ENCODE data around the gene VPS33A. TPM values are rescaled to one million over a fixed set of nuclear protein-coding genes. Genes with fewer than 3 reads are reported as not detected.

VPS33A gene
- total and polyA plus RNA-seq, 2 of the 13 experiments (the other 11 are each of a cell fraction or from before 2014, with no cell fraction given), result 11.0 to 43.6 TPM

DNA sequence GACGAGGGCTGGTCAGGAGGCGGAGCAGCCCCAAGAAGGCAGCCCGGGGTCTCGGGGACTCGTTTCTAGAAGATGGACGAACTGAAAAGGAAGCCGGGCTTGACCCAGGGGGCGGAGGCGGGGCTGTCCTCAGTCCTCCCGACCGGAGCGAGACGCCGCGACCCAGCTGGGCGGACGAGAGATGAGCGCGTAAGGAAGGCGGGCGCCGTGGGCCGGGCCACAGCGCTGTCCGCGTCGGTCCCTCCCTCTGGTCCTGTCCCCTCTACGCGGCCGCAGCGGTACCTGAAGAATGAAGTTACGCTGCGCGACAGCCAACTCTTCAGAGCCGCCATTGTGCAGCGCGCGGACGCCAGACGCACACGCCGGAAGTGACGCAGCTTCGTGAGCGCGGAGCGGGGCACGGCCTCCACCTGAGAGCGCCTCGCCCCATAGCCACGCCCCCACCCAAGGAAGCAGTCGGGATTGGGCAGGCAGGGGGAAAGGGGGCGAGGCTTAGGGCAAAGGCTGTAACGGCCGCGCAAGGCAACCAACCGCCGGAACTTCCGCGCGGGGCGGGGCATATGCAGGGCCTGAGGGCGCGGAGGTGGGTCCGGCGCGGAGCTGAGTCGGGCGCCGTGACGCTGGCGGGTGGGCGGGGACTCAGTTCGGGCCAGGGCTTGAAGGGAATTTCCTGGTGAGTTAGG lies 40.5 kb downstream of the VPS33A start, which contains the start of gene DIABLO (continued):
- TF ChIP-seq ZNF891 (CRISPR knock-in tag; IDR thresholded peaks at IDR 0.05), result peak; percentile 12; the same call in 1 of the 2 replicates
- TF ChIP-seq, protein P1, sequence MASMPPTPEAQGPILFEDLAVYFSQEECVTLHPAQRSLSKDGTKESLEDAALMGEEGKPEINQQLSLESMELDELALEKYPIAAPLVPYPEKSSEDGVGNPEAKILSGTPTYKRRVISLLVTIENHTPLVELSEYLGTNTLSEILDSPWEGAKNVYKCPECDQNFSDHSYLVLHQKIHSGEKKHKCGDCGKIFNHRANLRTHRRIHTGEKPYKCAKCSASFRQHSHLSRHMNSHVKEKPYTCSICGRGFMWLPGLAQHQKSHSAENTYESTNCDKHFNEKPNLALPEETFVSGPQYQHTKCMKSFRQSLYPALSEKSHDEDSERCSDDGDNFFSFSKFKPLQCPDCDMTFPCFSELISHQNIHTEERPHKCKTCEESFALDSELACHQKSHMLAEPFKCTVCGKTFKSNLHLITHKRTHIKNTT (CRISPR knock-in tag; IDR thresholded peaks at IDR 0.05), result no peak
- TF ChIP-seq HOXA9 (CRISPR knock-in tag; IDR thresholded peaks at IDR 0.05; ENCODE audit: borderline replicate concordance), result no peak
- peak; percentile 72 for TF ChIP-seq ZNF331 (CRISPR knock-in tag; IDR thresholded peaks at IDR 0.05)
- TF ChIP-seq, protein P2, sequence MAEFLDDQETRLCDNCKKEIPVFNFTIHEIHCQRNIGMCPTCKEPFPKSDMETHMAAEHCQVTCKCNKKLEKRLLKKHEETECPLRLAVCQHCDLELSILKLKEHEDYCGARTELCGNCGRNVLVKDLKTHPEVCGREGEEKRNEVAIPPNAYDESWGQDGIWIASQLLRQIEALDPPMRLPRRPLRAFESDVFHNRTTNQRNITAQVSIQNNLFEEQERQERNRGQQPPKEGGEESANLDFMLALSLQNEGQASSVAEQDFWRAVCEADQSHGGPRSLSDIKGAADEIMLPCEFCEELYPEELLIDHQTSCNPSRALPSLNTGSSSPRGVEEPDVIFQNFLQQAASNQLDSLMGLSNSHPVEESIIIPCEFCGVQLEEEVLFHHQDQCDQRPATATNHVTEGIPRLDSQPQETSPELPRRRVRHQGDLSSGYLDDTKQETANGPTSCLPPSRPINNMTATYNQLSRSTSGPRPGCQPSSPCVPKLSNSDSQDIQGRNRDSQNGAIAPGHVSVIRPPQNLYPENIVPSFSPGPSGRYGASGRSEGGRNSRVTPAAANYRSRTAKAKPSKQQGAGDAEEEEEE (CRISPR knock-in tag; IDR thresholded peaks at IDR 0.05; ENCODE audit: borderline replicate concordance), result peak; percentile 84; the same call in 1 of the 2 replicates
- TF ChIP-seq, protein P3, sequence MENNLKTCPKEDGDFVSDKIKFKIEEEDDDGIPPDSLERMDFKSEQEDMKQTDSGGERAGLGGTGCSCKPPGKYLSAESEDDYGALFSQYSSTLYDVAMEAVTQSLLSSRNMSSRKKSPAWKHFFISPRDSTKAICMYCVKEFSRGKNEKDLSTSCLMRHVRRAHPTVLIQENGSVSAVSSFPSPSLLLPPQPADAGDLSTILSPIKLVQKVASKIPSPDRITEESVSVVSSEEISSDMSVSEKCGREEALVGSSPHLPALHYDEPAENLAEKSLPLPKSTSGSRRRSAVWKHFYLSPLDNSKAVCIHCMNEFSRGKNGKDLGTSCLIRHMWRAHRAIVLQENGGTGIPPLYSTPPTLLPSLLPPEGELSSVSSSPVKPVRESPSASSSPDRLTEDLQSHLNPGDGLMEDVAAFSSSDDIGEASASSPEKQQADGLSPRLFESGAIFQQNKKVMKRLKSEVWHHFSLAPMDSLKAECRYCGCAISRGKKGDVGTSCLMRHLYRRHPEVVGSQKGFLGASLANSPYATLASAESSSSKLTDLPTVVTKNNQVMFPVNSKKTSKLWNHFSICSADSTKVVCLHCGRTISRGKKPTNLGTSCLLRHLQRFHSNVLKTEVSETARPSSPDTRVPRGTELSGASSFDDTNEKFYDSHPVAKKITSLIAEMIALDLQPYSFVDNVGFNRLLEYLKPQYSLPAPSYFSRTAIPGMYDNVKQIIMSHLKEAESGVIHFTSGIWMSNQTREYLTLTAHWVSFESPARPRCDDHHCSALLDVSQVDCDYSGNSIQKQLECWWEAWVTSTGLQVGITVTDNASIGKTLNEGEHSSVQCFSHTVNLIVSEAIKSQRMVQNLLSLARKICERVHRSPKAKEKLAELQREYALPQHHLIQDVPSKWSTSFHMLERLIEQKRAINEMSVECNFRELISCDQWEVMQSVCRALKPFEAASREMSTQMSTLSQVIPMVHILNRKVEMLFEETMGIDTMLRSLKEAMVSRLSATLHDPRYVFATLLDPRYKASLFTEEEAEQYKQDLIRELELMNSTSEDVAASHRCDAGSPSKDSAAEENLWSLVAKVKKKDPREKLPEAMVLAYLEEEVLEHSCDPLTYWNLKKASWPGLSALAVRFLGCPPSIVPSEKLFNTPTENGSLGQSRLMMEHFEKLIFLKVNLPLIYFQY (CRISPR knock-in tag; IDR thresholded peaks at IDR 0.05; ENCODE audit: borderline replicate concordance), result peak; percentile 58; the same call in 1 of the 2 replicates
- TF ChIP-seq, protein P4, sequence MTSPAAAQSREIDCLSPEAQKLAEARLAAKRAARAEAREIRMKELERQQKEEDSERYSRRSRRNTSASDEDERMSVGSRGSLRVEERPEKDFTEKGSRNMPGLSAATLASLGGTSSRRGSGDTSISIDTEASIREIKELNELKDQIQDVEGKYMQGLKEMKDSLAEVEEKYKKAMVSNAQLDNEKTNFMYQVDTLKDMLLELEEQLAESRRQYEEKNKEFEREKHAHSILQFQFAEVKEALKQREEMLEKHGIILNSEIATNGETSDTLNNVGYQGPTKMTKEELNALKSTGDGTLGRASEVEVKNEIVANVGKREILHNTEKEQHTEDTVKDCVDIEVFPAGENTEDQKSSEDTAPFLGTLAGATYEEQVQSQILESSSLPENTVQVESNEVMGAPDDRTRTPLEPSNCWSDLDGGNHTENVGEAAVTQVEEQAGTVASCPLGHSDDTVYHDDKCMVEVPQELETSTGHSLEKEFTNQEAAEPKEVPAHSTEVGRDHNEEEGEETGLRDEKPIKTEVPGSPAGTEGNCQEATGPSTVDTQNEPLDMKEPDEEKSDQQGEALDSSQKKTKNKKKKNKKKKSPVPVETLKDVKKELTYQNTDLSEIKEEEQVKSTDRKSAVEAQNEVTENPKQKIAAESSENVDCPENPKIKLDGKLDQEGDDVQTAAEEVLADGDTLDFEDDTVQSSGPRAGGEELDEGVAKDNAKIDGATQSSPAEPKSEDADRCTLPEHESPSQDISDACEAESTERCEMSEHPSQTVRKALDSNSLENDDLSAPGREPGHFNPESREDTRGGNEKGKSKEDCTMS (CRISPR knock-in tag; conservative IDR thresholded peaks at IDR 0.05), result no peak
- TF ChIP-seq ZMYM3 (CRISPR knock-in tag; IDR thresholded peaks at IDR 0.05), result no peak
- 0 out of 2 replicates have a peak, but pooled peaks have one; percentile 6 for TF ChIP-seq KLF15 (CRISPR knock-in tag; IDR thresholded peaks at IDR 0.05; ENCODE audit: borderline replicate concordance)
- TF ChIP-seq POLR2AphosphoS5 (IDR thresholded peaks at IDR 0.05; ENCODE audit: low read depth, low read length), result peak; percentile 93
- TF ChIP-seq POLR2AphosphoS2 (IDR thresholded peaks at IDR 0.05; ENCODE audit: low read depth, low read length), result peak; percentile 73; the same call in 1 of the 2 replicates
- peak; percentile 99 for TF ChIP-seq SP4 (CRISPR knock-in tag; IDR thresholded peaks at IDR 0.05)
- TF ChIP-seq ZNF674 (CRISPR knock-in tag; IDR thresholded peaks at IDR 0.05; ENCODE audit: low read depth), result 0 out of 2 replicates have a peak, but pooled peaks have one; percentile 24
- TF ChIP-seq ZBTB7B (CRISPR knock-in tag; IDR thresholded peaks at IDR 0.05), result 0 out of 2 replicates have a peak, but pooled peaks have one; percentile 36
- peak; percentile 82 for TF ChIP-seq ZNF781 (CRISPR knock-in tag; IDR thresholded peaks at IDR 0.05; ENCODE audit: borderline replicate concordance, not compliant biosample characterization)
- peak in 1 of 2 experiments; percentile 81; a peak in 2 of 4 replicates for TF ChIP-seq KLF16 (CRISPR knock-in tag; IDR thresholded peaks at IDR 0.05)

Data from HepG2 (cell line).